Lower lobe of right lung (tissue), 2 donors: ENCODE results near the gene RPE65. TPM values are rescaled to one million over a fixed set of nuclear protein-coding genes. Genes with fewer than 3 reads are reported as not detected.
"Not testable (repeated sequence)": the region's sequence is repeated elsewhere in the genome, so short reads cannot be mapped to it uniquely, and the experiment has no call there.

ENCODE experiments used
- ATAC-seq, 2 donors: fragments of 200-7000 bp; cut with Tn5 transposase; one replicate each; pipeline ENCODE4 v1.9.1; 2020 to 2022; ENCODE audit warnings: mild to moderate bottlenecking in 2 of 2, moderate library complexity in 2 of 2
- DNase-seq: peaks from one replicate; pipeline ENCODE4 v3.0.0-alpha.2; 2020
- H3K27ac ChIP-seq: fragments of 200-600 bp; one replicate; pipeline ENCODE4 v1.8.0; 2022
- H3K27me3 ChIP-seq: fragments of 200-600 bp; one replicate; pipeline ENCODE4 v1.8.0; 2022; ENCODE audit warnings: low read depth
- H3K36me3 ChIP-seq: fragments of 200-600 bp; one replicate; pipeline ENCODE4 v1.8.0; 2022; ENCODE audit warnings: mild to moderate bottlenecking
- H3K4me1 ChIP-seq: fragments of 200-600 bp; one replicate; pipeline ENCODE4 v1.8.0; 2022
- H3K4me3 ChIP-seq: fragments of 200-600 bp; one replicate; pipeline ENCODE4 v1.8.0; 2022; ENCODE audit warnings: mild to moderate bottlenecking
- H3K9me3 ChIP-seq: fragments of 200-600 bp; one replicate; pipeline ENCODE4 v1.8.0; 2022
- intact Hi-C: fragments of 100-400 bp; cut with DNase I; formaldehyde crosslinking; loops from one replicate; pipeline ENCODE4 v1.11.0; 2022
- total RNA-seq: library from RNA; stranded (reverse); fragmentation: NEBNext Ultra II Directional; extraction: Animal tissue kit (Norgen Biotek cat#: 25700); gene quantifications from one replicate; pipeline ENCODE4 v1.2.1, GENCODE V29; 2021
- TF ChIP-seq, protein P1 (sequence below): fragments of 200-600 bp; IDR thresholded peaks from one replicate; pipeline ENCODE4 v1.8.0; 2022; ENCODE audit warnings: antibody characterized with exemption, mild to moderate bottlenecking
- donor health status: DM: no; HTN: yes; CAD: no; lungs with severe emphysema.

The RPE65 gene
- total RNA-seq, 1 donor from 2014 or later: not detected

DNA sequence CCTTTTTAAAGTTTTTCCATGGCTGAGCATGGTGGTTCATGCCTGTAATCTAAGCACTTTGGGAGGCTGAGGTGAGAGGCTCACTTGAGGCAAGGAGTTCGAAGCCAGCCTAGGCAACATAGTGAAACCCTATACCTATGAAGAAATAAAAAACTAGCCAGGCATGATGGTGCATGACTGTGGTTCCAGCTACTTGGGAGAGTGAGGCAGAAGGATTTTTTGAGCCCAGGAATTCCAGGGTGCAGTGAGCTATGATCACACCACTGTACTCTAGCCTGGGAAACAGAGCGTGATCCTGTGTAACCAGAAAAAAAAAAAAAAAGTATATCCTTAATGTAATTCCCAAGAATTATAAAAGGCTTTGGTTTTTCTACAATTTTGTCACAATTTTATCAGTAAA is 29.7 kb upstream of the RPE65 start:
- H3K4me1 ChIP-seq: no peaks in the 10 kb centered on the region
- no peak for ATAC-seq
- DNase-seq: no peak
- intact Hi-C loops: no loop called here
- no peak overlapping the region for H3K4me3 ChIP-seq
- TF ChIP-seq, protein P1, sequence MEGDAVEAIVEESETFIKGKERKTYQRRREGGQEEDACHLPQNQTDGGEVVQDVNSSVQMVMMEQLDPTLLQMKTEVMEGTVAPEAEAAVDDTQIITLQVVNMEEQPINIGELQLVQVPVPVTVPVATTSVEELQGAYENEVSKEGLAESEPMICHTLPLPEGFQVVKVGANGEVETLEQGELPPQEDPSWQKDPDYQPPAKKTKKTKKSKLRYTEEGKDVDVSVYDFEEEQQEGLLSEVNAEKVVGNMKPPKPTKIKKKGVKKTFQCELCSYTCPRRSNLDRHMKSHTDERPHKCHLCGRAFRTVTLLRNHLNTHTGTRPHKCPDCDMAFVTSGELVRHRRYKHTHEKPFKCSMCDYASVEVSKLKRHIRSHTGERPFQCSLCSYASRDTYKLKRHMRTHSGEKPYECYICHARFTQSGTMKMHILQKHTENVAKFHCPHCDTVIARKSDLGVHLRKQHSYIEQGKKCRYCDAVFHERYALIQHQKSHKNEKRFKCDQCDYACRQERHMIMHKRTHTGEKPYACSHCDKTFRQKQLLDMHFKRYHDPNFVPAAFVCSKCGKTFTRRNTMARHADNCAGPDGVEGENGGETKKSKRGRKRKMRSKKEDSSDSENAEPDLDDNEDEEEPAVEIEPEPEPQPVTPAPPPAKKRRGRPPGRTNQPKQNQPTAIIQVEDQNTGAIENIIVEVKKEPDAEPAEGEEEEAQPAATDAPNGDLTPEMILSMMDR: no peak
- no peaks in the 10 kb centered on the region for H3K9me3 ChIP-seq
- H3K27me3 ChIP-seq: no peaks in the 10 kb centered on the region
- H3K27ac ChIP-seq: no peak overlapping the region
- H3K36me3 ChIP-seq: no peaks in the 10 kb centered on the region

GRCh38 chr1:68478662-68479061 is 28.9 kb upstream of the RPE65 start:
- TF ChIP-seq, protein P1: no peak
- ATAC-seq (no peak), DNase-seq (no peak)
- Histone ChIP-seq H3K27ac (no peak overlapping the region), H3K9me3 (no peaks in the 10 kb centered on the region), H3K36me3 (no peaks in the 10 kb centered on the region), H3K4me3 (no peak overlapping the region), H3K27me3 (no peaks in the 10 kb centered on the region), H3K4me1 (no peaks in the 10 kb centered on the region)
- intact Hi-C loops: no loop called here

DNA sequence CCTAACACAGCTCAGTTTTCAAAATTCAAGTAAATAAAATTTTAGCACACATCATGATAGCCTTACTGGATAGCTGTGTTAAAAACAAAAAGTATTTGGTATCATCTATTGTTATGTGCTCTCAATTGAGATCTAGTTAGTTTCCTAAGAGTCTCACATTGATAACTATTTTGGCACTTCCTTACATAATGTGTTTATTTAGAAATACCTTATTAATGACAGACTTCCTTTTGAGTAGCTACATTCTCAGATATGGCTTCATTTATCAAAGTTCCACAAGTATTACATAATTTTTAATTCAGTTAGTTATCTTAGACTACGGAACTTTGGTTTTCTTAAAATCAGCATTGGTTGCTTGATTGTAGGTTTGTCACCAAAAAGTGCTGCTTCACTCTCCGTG is 26.9 kb upstream of the RPE65 start:
- H3K36me3 ChIP-seq, H3K4me1 ChIP-seq, H3K4me3 ChIP-seq, DNase-seq, ATAC-seq, H3K27ac ChIP-seq, intact Hi-C loops, H3K27me3 ChIP-seq, H3K9me3 ChIP-seq: not testable (repeated sequence)

DNA sequence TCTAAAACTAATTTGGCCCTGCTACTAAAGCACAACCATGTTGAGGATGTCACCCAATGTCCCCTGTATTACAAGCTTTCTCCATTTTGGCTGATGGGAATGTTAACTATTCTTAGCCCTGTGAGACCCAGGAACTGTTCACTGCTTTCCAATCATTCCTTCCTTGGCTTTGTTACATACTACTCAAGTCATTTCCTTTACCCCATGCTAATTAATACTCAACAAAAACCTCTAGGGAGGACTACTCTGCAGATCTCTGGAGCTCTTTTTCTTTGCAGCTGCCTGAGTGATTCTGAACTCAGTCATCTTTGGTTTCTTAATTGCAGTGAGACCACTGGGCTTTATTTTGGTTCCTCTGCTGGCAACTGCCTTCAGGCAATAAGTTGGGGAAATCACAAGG is 23.3 kb upstream of the RPE65 start:
- intact Hi-C loops: no loop called here

DNA sequence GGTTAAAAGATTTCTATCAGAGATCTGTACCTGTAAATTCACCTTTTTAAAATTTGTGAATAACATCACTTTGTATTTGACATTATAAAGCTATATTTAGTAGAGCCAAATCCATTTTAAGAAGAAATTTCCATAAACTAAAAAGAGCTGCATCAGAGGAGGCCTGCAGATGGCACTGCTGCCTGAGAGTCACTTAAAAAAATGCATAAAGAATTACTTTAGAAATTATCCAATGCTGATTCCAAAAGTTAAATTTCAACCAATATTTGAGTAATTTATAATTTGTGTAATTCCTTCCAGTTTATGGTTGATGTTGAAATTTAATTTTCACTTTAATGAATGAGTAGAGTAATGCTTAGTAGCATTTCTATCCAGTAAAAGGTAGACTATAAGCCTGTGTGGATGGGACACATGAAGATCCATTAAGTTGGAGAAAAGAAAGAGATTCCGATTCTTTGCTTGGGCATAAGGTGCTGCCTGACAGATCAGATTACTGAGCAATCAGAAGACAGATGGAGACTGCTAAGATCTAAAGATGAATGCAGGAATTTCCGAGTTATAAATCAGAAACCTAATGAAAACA is 20.7 kb upstream of the RPE65 start:
- TF ChIP-seq, protein P1: peak; percentile 38
- ATAC-seq (no peak), DNase-seq (no peak)
- no peak overlapping the region for H3K4me3 ChIP-seq
- H3K36me3 ChIP-seq: no peaks in the 10 kb centered on the region
- intact Hi-C loops: no loop called here
- no peak overlapping the region for H3K27ac ChIP-seq
- H3K9me3 ChIP-seq: no peaks in the 10 kb centered on the region
- H3K27me3 ChIP-seq: no peaks in the 10 kb centered on the region
- no peaks in the 10 kb centered on the region for H3K4me1 ChIP-seq

More for the DNA sequence above, 23.3 kb upstream of the RPE65 start:
- Histone ChIP-seq H3K27me3 (no peaks in the 10 kb centered on the region), H3K9me3 (no peaks in the 10 kb centered on the region), H3K4me1 (no peaks in the 10 kb centered on the region), H3K4me3 (no peak overlapping the region), H3K27ac (no peak overlapping the region), H3K36me3 (no peaks in the 10 kb centered on the region)
- TF ChIP-seq, protein P1: no peak
- DNase-seq: no peak
- ATAC-seq: no peak

GRCh38 chr1:68464891-68465290 is 15.1 kb upstream of the RPE65 start:
- H3K4me3 ChIP-seq: no peak overlapping the region
- intact Hi-C loops: no loop called here
- H3K9me3 ChIP-seq: no peaks in the 10 kb centered on the region
- no peak overlapping the region for H3K27ac ChIP-seq
- H3K27me3 ChIP-seq: no peaks in the 10 kb centered on the region
- no peak for DNase-seq
- TF ChIP-seq, protein P1: no peak
- H3K36me3 ChIP-seq: no peaks in the 10 kb centered on the region
- ATAC-seq: no peak
- H3K4me1 ChIP-seq: no peaks in the 10 kb centered on the region
